HS-27A (cell line): Measurements from ENCODE around the gene SCO1.
A peak's percentile ranks its signal among the peaks of the same experiment; 100 is the strongest.
"Not testable (repeated sequence)": the region's sequence is repeated elsewhere in the genome, so short reads cannot be mapped to it uniquely, and the experiment has no call there.

ENCODE experiments used
- DNase-seq: peaks from one replicate; pipeline ENCODE4 v3.0.0-alpha.2; 2012; ENCODE audit warnings: low read depth, missing footprints

SCO1 gene

DNA sequence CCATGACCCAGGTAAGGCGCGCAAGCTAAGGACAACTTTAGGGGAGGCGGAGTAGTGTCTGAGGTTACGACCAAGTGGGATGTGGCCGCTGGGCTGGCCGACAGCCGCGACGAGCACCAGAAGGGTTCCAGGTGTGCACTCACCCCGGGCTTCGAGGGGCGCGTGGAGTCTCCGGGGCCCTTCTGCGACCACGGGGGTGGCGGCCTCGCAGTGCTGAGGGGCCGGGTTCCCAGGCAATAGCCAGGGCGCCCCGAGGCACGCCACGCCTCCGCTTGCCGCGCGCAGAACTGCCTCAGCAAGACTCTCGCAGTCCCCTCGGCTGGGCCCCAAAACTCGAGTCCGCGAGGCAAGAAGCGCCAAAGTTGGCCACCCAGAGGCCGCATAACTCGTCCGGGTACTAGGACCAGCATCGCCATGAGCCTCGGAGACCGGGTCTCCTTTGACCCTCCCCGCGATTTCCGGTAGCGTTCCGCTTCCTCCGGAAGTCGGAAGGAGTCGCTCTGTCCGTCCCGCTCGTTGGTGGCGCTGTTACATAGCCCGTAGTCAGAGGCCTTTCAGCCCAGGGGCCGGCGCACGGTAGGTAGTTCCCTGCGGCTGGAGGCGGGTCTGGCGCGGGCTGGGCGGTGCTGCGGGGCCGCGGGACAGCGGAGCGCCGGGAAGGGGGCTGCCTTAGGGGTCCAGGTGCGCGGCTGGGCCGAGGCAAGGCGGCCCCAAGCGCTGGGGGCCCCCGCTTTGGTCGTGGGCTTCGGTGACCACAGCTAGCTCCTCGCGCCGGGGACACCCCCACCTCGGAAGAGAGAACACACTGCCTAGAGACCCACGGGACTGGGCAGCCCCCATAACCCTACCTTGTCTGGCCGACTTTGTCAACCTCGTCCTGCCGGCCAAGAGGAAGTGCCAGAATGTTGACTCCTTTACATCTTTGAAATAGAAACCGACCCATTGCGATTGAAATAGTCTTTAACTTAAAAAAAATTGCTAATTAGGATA is at the start of gene SCO1, which contains the start of gene ADPRM:
TSS of gene SCO1 (minus strand) at position 442 of the 990 bp plus-strand sequence. CDS start at position 416, 26 bp downstream.
TSS of gene ADPRM (plus strand) at position 503 of the 990 bp plus-strand sequence. CDS start 7,333 bp downstream, outside the sequence.
- peak; percentile 89 for DNase-seq

- DNase-seq: no peak
Measured at GRCh38 chr17:10745231-10745630, 47.9 kb upstream of the SCO1 start.

DNA sequence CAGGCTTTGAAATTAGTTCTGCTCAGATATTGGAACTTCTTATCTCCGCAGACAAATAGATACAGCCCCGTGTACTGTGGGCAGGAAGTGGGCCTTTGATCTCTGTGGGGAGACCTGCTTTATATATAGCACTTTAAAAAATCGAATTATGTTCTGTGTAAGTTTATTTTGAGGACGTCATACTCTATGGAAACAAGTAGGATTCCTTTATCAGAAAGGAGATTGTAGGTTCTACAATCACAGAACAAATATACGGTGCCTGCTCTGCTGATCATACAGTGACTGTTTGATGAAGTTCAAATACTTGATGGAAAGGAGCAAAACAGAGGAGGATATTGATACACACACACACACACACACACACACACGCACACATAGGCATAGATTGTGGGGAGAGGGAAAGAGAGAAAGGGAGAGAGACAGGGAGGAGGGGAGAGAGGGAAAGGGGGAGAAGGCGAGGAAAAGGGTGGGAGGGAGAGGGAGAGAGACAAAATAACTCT is 47.2 kb upstream of the SCO1 start:
- no peak for DNase-seq

- no peak for DNase-seq
Measured at GRCh38 chr17:10743316-10744009, 46.1 kb upstream of the SCO1 start.

GRCh38 chr17:10742431-10742830 is 45.1 kb upstream of the SCO1 start:
- no peak for DNase-seq

DNA sequence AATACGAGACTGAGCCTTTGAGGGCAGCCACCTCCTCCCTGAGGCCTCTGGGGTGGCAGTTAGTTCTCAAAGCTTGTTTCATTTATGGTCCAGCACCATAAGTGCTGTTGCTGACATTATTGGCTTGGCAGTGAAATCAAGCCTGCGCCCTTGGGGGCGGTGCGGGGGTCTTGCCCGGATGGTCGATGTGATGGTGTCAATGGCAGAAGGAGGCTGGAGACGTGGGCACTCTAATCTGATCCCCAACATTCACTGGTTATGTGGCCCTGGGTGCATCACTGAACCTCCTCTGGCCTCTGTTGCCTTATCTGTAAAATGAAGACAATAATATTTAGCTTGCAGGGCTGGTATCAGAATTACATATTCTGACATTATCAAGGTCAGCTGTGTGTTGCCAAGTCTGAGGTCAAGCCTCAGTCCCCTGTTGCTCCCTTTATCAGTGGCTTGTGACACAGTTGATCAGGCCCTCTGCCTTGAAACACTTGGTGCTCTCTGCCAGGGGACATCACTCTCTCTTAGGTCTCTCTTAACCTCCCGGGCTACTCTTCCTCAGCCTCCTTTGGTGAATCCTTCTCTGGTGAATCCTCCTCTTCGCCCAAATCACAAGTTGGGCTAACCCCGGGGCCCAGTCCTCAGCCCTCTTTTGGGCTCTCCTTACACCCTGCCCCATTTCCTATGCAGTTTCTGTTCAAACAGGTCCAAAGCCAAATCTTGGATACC is 44.2 kb upstream of the SCO1 start:
- DNase-seq: no peak

- no peak for DNase-seq
Measured at GRCh38 chr17:10739386-10739785, 42.1 kb upstream of the SCO1 start.

DNA sequence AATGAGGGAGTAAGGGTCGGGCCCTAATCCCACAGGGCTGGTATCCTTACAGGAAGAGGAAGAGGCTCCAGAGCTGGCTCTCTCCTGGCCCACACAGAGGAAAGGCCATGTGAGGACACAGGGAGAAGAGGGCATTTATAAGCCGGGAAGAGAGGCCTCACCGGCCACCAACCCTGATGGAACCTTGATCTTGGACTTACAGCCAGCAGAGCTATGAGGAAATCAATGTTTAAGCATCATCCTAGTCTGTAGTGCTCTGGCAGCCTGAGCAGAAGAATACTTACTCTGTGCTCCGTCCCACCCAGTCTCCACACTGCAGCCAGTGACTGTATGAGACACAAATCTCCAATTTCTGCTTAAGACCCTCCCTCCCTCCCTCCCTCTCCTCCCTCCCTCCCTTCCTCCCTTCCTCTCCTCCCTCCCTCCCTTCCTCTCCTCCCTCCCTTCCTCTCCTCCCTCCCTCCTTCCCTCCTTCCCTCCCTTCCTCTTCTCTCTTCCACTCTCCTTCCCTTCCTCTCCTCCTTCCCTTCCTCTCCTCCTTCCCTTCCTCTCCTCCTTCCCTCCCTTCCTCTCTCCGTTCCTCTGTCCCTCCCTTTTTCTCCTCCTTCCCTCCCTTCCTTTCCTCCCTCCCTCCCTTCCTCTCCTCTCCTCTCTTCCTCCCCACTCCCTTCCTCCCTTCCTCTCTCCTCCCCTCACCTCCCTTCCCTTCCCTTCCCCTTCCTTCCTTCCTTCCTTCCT is 41.4 kb upstream of the SCO1 start:
- no peak for DNase-seq

GRCh38 chr17:10737736-10738135 is 40.4 kb upstream of the SCO1 start:
- no peak for DNase-seq

DNA sequence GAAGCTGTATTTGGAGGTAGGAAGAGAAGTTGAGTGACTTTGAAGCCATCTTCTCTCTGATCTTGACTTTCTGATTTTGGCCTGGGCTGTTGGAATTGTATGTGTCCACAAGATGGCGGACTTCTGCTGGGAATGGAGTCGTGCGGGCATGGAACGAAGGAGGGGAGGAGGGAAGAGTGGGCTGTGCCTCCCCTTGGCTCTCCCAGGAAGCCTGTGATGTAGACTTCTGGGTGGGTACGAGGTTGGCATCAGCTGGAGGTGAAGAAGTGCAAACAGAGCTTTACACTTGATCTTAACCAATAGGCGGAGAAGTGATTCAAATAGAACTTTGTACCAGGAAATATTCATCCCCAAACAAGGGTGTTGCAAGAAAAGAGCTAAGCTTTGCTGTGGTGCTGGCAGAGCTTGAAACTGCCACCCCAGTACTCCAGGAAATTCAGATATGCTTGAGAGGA is 39.9 kb upstream of the SCO1 start:
- DNase-seq: no peak

GRCh38 chr17:10735821-10736220 is 38.5 kb upstream of the SCO1 start:
- DNase-seq: no peak

DNA sequence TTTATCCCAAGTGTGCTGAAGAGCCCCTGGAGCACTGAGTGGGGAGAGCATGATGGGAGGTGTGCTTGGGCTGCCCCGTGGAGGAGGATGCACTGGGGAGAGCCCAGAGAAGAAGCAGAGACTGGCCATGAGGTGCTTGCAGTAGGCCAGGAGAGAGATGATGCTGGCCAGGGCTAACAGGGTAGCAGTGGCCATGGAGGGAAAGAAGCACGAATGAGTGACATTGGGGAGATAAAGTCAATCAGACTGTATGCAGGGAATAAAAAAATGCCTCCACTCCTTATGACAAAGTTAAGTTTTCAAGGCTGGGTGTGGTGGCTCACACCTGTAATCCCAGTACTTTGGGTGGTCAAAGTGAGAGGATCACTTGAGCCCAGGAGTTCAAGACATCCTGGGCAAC is 37.9 kb upstream of the SCO1 start:
- no peak for DNase-seq

DNA sequence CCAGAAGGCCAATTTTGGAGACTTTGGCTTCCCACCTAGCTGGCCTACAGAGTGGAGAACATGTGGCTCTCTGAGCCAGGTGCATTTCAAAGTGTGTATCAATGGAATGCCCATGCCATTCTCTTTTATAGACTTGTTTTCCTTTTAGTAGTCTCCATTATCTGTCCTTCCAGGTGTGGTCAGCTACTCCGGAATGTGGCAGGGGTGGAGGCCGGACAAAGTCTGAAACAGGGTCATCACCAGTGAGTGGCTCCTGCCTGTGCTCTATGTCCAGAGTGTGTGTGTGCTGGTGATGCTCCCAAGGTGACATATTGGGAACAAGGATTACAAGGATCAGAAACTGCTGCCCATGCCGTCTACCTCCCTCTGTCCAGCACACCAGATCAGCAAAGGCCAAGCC is 36.3 kb upstream of the SCO1 start:
- no peak for DNase-seq

DNA sequence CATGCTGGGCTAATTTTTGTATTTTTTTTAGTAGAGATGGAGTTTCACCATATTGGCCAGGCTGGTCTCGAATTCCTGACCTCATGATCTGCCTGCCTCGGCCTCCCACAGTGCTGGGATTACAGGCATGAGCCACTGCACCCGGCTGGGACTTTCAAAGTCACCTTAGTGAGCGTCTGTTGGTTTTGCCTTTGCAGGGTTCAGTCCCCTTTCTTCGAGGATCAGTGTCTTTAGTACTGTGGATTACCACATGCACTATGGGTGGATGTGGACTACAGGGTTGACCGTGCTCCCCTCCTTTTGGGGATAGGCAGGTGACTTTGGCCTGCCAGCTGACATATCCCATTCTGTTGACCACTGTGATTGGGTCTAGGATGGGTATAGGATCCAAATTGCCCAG is 34.8 kb upstream of the SCO1 start:
- DNase-seq: not testable (repeated sequence)

DNA sequence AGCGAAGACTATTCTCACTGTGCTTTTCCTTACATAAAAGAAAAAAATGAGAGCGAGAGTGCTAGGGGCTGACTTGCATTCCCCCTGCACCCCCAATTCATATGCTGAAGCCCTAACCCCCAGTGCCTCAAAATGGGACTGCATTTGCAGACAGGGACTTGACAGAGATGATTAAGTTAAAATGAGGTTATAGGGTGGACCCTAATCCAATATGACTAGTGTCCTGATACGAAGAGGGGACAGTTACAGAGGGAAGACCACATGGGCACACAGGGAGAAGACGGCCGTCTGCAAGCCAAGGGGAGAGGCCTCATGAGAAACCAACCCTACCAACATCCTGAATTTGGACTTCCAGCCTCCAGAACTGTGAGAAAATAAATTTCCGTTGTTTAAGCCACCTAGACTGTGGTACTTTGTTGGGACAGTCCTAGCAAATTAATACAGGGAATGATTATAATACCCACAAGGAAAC is 34.1 kb upstream of the SCO1 start:
- no peak for DNase-seq

DNA sequence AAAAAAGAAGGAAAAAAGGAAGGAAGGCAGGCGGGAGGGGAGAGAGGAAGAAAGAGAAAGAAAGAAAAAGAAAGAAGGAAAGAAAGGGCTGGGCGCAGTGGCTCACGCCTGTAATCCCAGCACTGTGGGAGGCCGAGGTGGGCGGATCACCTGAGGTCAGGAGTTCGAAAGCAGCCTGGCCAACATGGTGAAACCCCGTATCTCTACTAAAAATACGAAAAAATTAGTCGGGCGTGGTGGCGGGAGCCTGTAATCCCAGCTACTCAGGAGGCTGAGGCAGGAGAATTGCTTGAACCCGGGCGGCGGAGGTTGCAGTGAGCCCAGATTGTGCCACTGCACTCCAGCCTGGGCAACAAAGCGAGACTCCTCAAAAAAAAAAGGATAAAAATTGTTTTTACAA is 32.9 kb upstream of the SCO1 start:
- DNase-seq: not testable (repeated sequence)

DNA sequence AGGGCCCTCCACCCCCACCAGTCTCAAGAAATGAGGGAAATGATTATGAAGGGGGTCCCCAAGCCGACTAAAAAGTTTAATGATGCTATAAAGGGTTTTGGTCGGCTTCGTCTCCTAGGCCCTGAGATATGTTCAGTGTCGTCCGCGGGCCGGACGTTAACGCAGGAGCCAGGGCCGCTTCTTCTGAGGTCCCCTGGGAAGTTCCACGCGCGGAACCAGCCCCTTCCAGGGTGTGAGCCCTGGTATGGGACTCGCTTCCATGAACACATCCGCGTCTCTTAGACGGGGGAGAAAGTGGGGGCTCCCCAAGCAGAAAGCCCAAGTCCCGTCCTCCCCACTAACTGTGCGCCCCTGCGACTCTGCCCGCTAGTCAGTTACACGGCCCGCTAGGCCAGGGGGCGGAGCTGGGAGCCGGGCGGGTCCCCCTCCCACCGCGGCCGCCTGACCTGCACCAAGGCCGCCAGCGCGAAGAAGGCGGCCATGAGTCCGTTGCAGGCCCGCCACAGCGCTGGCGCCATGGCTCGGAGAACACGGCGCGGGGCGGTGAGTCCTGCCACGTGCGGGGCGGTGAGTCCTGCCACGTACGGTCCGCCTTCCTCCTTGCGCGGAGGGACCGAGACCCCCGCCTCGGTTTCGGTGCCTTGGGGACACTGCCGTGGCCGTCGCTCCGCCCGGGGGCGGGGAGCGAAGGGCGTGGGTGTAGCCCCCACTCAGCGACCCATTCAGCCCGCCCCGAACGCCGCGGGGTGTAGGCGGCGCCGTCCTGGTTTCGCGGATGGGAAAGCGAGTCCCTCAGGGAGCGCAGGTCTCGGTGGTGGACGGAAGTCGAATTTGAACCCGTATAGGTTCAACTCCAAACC is 32.2 kb upstream of the SCO1 start, which contains the start of gene TMEM220:
TSS of gene TMEM220 (minus strand) at position 690 of the 860 bp plus-strand sequence. CDS start at position 518, 172 bp downstream.
- DNase-seq: no peak

DNA sequence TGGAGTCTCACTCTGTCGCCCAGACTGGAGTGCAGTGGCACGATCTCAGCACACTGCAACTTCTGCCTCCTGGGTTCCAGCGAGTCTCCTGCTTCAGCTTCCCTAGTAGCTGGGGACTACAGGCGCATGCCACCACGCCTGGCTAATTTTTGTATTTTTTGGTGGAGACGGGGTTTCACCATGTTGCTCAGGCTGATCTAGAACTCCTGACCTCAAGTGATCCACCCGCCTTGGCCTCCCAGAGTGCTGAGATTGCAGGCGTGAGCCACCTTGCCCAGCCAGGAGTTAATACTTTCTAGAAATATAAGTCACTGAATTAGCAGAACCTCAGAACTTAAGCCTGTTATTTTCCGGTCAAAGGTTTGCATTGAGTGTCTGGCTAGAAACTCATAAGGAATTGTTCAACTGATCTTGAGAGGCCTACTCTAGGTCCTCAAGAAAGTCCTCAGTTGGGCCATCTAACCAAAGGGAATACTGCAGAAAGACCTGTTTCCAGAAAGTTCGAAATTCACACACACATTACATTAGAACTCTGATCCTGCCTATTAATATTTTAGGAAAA is 31.1 kb upstream of the SCO1 start:
- DNase-seq: no peak

- no peak for DNase-seq
Measured at GRCh38 chr17:10727192-10727591, 29.9 kb upstream of the SCO1 start.

DNA sequence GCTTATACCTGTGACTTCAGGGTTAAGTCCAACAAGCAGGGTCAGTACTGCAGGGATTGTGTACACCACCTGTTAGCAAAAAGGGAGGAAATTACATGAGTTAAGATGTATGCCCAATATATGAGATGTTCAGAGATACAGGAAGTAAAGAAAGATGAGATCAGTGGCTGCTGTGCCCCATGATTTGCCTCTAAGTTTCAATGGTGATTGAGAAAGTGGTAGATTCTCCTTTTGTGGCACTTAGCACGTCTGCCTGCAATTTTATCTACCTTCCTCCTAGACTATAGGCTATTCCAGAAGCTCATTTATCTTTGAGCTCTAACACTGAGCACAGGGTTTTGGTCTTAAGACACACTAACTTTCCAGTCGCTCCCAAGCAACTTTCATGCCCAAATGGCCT is 28.9 kb upstream of the SCO1 start:
- DNase-seq: no peak
